GM19238 (cell line): Measurements from ENCODE around the gene COMMD3.
"Not testable (repeated sequence)": the region's sequence is repeated elsewhere in the genome, so short reads cannot be mapped to it uniquely, and the experiment has no call there.

Source experiments
- DNase-seq: peaks from one replicate; pipeline ENCODE4 v3.0.0; 2011; ENCODE audit warnings: low spot score; ENCODE audit not compliant: insufficient read length

Gene COMMD3

DNA sequence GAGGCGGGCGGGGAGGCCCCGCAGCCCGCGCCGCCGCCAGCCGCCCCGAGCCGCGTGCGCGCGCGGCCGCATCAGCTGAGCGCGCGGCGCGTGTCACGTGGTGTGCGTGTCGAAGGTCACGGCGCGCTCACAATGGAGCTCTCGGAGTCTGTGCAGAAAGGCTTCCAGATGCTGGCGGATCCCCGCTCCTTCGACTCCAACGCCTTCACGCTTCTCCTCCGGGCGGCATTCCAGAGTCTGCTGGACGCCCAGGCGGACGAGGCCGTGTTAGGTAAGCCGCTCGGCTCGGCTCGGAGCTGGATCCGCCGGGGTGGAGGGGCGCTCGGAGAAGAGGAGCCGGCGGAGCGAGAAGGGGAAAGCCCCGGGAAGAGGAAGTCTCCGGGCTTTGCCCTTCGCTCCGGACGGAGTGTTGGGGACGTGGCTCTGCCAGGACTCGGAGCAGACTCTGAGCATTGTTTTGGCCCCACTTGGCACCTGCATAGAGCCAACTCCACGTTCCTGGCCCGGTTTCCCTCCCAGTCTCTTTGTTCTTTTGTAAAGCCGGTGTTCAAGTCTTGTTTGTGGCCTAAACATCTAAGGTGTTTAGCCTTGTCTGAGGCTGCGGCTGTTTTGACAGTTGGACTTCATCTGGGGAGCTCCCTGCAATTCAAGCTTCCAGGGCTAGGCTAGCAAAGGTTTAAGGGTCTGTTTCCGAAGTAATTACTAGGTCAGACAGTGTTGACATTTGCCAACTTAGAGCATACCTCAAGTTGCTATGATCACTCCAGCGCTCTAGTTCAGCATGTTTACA, at the start of gene COMMD3:
TSS of gene COMMD3 (plus strand) at position 103 of the 790 bp plus-strand sequence. CDS start at position 133, 30 bp downstream.
- peak; percentile 63 for DNase-seq

DNA sequence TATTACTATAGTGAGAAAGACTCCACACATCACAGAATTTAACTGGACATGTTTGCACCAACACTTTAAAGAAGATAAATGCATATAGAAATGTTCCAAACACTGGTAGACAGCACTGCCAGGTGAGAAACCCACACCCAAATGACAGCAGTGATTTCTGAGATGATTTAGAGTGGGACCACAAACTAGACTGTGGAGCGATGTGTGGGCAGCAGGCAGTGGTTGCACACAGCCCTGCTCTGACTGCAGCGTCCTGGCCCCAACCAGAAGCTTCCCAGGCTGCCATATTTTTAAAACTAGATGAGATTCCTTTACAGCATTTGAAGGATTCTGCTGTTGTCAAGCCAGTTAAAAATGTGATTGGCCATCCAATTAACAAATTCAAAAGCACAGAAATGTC, 47.7 kb upstream of the COMMD3 start:
- DNase-seq: no peak

DNA sequence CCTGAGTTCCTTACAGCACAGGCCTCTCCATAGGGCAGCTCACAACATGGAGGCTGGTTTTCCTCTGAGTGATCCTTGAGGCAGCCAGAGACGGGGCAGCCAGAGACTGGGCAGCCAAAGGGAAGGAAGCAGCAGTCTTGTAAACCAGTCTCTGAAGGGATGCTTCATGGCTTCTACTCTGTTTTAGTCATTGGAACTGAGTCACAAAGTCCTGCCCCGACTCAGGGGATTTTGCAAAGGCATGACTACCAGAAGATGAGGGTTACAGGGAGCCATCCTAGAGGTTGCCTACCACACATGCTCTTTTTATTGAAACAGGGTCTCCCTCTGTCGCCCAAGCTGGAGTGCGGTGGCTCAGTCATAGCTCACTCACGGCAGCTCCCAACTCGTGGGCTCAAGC, 44.4 kb upstream of the COMMD3 start:
- no peak for DNase-seq

DNA sequence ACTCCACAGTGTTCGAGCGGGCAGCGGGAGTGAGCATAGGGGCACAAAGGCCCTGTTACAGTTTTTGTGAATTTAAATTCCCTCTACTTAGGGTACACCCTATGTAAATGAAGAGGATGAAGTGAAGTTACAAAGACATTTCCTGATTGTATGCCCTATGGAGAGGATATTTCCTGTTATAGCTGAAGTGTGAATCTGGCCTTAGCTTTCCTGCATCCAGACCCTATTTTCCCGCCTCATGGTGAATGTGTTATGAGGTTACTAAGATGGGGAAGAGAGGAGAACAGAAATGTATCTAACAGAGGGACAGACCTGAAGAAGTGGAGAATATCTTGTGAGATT, 37.8 kb upstream of the COMMD3 start:
- no peak for DNase-seq

DNA sequence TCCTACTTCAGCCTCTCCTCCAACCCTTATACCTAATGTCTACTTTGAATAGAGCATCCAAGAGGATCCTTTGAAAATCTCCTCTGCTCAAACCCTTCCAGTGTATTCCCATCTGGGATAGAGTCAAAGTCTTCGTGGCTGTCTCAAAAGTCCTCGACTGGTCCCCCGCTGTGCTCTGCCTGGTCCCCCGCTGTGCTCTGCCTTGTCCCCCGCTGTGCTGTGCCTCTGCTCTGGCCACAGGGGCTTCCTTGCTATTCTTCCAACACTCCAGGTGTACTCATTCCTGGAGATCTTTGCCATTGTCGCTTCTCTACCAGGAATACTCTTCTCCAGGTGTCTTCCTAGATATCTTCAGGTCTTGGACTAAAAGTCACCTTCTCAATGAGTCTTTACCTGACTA, 36.1 kb upstream of the COMMD3 start:
- no peak for DNase-seq

DNA sequence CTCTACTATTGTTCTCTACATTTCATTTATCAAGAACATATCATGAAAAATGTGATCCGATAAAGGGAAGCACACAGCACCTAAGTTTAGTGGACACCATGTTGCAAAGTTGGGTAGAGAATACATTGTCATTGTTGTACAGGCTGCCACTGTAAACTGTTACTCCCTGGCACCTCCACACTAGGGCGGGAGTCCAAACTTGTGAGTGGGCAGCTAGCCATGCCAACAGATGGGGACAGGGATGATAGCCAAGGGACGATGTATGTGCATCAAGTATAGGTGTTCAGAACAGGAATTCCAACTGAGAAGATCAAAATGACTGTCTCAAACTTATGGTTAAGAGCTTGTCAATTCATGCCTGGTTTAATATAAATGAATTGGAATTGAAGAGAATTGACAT, 31.1 kb upstream of the COMMD3 start:
- DNase-seq: no peak

DNA sequence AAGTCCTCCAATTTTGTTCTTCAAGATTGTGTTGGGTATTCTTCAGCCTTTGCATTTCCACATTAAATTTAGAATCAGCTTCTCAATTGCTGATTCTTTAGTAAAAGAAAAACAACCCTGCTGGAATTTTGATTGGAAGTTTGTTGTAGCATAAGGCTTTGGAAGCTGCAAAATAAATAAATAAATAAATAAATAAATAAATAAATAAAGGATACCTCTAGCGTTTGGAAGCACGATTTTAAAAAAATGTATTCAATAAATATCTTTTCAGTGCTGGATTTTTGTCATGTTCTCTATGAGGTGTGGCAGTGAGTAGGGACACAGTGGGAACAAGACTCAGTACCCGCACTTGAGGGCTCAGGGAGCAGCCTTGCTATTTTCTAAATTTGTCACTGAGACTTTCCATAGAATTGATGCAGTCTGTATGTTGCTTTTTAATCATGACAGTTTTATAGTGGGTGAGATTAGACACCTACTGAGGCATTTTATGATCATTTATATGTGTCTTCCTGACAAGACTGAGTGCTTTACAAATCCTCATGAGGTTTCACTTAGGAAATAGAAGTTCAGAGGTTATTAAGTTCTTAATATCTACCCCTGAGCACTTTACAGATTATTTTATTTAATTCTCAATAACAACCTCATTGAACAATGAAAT, 22.3 kb upstream of the COMMD3 start:
- DNase-seq: no peak

DNA sequence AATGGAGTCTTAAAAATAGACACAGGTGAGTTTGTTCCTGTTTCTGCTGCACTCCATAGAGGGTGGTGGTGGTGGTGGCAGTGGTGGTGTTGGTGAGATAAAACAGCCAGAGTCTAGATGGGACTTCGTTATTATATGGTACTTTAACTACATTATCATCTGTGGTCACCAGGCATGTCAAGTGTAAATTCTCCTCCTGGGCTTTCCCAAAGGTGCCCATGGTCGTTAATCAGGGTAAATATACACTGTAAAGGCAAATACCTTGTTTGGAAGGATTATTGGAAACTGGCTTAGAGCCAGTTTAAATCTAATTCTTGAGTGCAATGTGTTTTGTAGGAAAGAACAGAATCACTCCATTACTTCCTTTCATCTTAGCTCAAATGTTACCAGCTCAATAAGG, 21.5 kb upstream of the COMMD3 start:
- DNase-seq: no peak

DNA sequence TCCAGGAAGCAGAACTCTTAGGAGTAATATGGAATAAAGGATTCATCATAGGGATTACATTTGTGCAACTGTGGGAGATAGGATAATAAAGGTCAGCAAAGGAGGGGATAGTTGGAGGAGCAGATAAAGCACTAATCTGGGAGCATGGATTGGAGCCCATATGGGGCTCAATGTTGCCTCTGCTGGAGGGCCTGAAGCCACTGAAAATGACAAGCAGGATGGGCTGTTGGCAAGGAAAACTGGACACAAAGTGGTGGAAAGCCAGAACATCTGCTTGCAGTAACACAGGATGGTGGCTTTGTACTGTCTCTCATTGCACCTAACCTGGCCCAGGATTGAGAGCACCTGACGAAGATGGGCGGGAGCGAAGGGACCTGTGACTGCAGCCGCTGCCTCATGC, 15.0 kb upstream of the COMMD3 start:
- DNase-seq: no peak

DNA sequence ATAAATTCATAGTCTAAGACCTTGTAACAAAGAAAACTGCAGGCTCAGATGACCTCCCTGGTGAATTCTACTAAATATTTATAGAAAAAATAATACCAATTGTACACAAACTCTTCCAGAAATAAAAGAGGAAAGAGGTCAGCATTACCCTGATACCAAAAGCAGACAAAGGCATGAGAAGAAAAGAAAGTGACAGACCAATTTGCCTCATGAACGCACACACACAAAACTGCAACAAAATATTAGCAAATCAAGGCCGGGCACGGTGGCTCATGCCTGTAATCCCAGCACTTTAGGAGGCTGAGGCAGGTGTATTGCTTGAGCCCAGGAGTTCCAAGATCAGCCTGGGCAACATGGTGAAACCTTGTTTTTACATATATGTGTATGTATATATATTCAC, 12.7 kb upstream of the COMMD3 start:
- no peak for DNase-seq

DNA sequence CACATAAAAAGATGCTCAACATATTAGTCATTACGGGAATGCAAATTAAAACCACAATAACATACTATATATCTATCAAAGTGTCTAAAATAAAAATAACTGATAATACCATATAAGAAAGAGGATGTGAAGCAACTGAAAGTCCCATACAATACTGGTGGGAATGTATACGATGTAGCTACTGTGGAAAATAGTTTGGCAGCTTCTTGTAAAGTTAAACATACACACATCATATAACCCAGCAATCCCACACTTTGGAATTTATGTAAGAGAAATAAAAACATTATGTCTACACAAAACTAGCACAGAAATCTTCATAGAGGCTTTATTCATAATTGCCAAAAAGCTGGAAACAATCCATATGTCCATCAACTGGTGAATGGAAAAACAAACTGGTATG, 10.5 kb upstream of the COMMD3 start:
- no peak for DNase-seq

DNA sequence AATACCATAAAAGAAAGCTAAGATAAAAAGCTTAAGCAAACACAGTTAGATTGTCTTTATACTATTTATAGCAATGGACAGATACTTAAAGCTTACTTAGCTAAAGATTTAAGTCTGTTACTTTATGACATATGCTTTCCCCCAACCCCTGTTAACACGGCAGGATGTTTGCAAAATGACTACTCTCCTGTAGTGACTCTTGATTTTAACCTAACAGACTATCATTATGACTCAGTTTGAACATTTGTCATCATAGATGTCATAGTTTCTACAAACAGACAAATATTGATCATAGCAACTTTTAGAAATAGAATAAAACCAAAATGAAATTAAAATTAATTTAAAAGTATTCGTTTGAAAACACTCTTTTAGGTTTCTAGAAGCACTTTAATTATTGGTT, 7.8 kb upstream of the COMMD3 start:
- no peak for DNase-seq

DNA sequence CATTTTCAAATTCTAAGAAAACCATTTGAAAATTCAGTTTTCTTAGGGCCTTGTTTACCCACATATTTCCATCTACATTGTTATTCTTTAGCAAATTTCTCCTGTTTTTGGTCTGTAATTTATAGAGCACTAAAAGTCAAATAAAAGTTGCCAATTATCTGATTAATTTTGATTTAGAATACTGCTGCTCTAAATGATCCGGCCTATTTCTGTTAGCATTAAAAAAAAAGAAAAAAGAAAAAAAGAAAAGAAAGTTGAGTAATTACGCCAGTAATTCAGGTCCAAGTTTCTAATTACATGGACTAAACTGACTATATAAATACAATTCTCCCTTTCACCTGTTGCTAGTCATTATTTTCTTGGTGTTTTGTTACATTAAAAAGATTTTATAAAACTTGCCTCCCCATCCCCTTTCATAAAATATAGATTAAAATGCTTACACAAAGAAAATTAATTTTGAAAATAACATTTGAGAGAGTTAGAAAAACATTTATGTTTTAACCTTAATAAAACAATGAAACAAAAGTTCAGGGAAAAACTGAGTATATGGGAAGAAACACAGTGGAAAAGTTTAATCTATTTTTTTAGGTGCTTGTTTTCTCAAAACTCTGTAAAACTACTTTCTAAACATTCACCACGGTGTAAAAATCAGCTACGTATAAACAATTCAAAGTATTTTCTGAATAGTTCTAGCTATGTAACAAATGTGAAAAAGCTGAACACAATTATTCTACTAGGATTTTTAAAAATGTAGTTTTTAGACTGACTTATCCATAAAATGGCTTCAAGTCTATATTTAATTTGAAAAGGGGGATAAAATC, 6.8 kb upstream of the COMMD3 start:
- DNase-seq: no peak

DNA sequence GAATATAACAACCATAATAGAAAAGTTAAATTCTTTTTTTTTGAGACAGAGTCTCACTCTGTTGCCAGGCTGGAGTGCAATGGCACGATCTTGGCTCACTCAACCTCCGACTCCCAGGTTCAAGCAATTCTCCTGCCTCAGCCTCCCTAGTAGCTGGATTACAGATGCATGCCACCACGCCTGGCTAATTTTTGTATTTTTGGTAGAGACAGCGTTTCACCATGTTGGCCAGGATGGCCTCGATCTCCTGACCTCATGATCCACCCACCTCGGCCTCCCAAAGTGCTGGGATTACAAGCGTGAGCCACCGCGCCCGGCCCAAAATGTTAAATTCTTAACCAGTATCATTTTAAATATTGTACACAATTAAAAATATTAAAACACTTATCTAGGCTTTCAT, 6.2 kb upstream of the COMMD3 start:
- DNase-seq: not testable (repeated sequence)

DNA sequence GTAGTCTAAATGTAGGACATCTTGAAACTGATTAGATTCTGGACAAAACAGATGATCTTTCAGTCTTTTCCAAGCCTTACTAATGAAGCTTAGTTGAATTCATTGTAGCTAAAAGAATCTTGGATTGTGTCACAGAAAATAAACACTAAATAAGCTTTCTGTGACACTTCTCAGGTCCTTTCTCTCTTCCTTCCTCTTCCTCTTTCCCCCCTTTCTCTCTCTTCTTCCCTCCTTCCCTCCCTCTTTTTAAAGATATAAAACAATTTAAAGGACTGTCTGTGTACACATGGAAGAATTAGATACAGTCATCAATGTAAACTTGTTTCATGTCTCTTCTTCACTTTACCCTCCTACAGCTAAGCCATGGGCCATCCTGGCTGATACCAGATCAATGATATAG, 5.3 kb upstream of the COMMD3 start:
- DNase-seq: no peak

DNA sequence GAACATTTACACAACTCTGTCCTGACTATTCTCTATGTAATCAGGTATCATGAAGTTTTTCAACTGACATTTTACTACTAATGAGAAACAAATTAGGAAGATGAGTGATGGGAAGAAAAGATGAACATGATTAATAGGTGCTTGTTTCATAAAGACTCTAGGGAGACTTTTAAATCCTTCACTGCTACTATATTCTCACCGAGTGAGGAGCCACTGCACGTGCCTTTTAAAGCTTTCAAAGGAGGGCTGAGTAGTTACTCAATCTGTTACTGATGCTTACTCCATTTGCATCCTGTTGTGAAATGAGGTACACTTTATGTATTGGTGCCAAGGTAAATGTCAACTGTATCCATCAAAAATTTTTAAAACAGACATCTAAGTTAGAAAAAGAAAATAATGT, 1.3 kb upstream of the COMMD3 start:
- no peak for DNase-seq

DNA sequence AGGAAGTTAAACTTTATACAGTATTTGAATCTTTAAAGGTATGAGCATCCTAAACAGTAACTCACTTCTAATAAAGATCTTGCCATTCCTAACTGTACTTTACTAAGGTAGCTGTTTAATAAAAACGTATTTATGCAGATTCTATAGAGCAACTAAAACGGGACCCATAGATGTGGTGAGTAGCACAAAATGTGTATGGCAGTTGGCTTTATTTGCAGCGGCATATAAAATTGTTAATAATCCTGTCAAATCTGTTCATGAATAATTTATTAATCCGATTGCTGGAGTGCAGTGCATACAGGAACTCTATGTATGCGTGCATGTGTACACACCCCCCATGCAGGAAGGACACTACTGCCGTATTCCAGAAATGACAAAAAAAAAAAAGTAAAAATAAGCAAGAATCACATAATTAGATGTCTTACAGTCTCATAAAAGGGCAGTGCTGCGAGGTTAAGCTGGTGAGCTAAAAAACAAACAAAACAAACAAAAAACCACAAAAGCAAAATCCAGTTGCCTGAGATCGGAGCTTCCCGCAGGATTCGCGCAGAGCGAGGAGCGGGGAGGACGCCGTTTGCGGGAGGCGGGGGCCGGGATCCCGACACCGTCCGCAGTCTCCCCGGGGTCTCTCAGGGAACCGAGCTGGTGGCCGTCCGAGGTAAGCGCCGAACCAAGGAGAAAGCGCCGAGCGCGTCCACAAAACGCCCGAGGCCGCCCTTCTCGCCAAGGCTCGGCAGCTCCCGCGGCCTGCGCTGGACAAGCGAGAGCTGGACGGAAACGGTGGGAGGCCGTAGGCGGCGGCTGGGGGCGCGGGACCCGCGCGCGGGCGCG, 518 bp upstream of the COMMD3 start:
- no peak for DNase-seq

DNA sequence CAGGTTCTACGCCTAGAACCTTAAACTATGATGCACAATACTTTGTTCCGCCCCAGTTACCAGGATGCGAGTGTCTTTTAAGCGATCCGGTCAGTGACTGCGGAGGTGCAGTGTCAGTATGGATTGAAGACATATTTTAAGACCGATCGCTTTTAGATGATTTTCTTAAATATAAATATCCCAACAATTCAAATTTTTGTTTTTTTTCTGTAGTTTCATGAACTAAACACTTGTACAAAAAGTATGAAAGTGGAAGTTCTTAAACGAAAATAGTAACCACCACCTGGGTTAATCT, 835 bp downstream of the COMMD3 start:
- DNase-seq: no peak

DNA sequence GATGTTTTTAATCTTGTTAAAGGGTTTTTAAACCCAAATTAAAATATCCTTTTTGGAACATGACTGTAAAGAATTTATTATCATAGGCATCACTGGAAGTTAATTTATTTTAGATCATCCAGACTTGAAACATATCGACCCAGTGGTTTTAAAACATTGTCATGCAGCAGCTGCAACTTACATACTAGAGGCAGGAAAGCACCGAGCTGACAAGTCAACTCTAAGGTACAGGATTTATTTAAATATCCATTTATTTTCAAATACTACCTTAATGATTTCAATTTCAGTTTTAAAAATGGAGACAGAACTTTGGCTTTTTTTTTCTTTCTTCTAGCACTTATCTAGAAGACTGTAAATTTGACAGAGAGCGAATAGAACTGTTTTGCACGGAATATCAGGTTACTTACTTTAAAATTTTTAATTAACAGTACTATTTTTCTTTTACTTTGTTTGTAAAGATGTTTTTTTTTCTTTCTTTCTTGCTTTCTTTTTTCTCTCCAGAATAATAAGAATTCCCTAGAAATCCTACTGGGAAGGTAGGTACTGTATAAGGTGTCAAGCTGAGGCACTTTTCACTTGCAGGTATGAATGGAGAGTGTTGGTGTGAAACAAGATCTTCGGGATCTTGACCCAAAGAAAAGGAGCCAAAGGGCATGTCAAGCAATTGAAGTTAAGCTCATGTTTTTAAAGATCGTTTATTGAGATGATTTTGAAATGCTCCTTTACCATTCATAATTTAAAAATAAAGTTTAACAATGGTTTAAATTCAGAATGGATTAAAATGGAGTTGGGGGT, 1.8 kb downstream of the COMMD3 start:
- DNase-seq: no peak

DNA sequence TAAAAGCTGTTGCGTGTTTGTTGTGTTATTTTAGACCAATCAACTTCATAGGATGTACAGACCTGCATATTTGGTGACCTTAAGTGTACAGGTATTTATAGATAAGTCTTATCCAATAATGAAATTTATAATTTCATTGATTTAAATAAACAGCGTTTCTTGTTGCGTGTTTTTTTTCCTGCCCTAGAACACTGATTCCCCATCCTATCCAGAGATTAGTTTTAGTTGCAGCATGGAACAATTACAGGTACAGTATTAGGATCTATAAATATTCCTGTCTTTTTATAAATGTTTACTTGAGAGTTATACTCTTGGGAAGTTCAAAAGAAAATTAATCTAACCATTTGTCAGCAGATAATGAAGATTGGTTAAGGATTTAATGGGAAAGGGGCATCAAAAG, 2.6 kb downstream of the COMMD3 start:
- no peak for DNase-seq

DNA sequence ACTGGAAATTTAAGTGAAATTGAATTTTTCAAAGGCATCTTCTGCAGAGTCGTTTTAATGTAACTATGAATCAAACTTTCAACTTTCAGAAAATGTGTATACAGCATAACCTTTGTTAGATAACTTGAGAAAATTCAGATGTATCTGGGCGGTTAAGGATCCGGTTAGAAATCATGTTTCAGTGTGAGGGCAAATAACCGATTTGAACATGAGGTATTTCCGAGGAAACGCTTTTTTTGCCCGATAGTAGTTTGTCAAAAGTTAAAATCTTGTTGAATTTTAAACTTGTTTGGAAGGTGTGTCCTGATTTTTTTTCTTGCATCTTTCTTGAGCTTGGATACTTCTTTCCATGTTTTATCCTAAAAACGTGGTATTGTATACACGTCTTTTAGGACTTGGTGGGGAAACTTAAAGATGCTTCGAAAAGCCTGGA, 3.4 kb downstream of the COMMD3 start:
- DNase-seq: no peak
